ENCODE measurements around the gene SERINC1.

The SERINC1 gene

DNA sequence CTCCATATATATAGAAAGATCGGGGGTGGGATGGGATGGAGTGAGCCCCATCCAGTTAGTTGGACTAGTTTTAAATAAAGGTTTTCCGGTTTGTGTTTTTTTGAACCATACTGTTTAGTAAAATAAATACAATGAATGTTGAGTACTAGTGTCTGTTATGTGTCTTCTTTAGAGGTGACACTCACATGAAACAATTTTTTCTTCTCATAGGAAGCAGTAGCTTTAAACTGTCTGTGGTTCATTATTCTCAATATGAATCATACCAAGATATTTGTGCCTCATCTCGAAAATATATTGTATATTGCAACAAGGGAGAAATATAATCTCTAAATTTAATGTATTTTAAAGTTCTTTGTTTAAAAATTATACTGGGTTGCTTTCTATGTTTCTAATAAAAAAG lies 38.8 kb downstream of the SERINC1 start:
- no peak for DNase-seq (ENCODE audit: low read depth in 2 of 2)

DNA sequence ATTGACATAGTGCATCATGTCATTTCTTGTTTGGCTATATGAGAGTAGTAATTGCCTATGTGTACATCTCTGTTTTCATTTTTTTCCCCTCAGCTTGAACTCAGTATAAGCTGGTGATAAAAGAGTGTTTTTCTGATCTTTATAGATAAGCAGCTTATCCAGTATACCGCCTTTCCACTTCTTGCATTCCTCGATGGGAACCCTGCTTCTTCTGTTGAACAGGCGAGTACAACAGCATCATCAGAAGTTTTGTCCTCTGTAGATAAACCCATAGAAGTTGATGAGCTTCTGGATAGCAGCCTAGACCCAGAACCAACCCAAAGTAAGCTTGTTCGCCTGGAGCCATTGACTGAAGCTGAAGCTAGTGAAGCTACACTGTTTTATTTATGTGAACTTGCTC lies 39.8 kb downstream of the SERINC1 start:
- DNase-seq (ENCODE audit: low read depth in 2 of 2), result no peak

DNA sequence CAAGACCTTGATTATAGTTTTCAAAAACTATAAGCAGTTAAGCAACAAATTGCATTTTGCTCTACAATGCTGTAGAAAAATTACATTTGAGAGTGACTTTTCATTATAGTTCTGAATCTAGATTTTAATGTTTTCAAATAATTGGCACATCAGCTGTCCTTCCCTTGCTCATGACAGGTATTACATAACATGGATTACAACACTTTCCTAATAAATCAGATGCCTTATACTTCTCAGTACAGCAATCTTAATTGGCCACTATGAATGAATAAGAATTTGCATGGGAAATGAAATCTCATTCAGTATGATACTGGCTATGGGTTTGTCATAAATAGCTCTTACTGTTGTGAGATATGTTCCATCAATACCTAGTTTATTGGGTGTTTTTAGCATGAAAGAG lies 42.3 kb downstream of the SERINC1 start:
- DNase-seq (ENCODE audit: low read depth in 2 of 2), result no peak

DNA sequence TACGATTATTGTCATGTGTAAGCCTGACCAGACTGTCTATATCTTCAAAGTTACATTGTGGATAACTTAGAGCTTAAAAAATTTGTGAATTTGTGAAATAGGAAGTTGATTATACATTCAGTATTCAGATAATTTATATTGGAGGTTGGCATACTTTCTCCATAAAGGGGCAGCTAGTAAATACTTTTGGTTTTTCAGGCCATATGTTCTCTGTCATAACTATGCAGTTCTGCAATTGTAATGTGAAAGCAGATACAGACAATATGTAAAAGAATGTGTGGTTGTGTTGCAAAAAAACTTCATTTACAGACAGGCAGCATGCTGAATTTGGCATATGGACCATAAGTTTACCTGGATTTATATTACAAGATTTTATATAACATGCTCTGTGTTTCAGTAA lies 42.8 kb downstream of the SERINC1 start:
- no peak for DNase-seq (ENCODE audit: low read depth in 2 of 2)

DNA sequence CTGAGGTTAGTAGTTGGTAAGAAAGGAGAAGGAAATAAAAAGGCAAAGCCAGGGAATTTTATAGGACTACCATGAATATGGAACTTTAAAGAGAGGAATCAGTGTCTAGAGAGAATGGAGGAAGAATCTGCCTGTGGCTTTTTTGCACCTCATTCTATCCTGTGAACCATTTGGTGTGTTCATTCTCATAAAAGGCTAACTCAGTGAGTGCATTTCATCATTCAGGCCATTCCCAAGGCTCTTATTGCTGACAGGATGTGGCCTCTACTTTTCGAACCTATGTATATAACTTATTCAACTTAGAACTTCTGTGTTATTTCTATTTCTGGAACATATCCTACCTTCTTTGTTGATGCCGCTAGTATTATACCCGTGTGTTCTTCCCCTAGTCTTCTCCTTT lies 45.0 kb downstream of the SERINC1 start:
- DNase-seq (ENCODE audit: low read depth in 2 of 2), result no peak

DNA sequence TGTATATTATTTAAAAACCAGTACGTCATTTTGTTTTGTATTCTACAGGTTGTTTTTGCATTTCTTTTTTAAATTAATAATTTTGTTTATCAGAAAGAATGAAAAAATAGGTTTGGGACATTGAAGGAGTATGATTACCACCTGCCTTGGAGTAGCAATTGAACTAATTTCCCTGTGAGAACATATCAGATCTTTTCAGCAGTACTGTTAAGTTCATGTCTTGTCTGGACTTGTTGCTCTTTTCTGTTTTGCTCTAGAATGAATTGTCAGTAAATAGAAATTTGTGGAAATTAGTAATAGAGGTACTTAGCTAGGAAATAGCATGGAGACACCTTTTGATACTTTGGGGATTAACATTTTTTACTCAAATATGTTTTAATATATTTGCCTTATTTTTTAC lies 47.9 kb downstream of the SERINC1 start:
- DNase-seq (ENCODE audit: low read depth in 2 of 2), result no peak

DNA sequence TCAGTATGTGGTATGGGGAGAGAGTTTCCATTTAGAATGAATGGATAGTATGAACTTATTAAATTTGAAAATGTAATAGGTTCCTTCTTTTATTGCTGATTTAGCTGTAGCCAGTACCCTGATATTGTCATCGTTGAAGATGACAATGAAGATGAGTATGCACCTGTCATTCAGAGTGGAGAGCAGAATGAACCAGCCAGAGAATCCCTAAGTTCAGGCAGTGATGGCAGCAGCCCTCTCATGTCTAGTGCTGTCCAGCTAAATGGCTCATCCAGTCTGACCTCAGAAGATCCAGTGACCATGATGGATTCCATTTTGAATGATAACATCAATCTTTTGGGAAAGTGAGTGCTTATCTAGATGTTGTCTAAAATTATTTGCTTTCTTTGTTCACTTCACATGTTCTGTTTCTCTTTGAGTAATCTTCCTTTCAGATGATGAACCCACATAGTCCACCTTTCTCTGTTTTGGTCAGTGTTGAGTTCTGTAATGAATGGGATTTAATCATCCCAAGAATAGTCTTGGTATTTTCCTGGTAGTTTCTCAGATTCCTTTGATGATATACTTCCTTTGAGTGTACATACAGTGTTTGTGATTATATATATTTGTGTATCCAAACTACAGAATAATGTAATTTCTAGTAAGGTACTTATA lies 48.9 kb downstream of the SERINC1 start:
- no peak for DNase-seq (ENCODE audit: low read depth in 2 of 2)

DNA sequence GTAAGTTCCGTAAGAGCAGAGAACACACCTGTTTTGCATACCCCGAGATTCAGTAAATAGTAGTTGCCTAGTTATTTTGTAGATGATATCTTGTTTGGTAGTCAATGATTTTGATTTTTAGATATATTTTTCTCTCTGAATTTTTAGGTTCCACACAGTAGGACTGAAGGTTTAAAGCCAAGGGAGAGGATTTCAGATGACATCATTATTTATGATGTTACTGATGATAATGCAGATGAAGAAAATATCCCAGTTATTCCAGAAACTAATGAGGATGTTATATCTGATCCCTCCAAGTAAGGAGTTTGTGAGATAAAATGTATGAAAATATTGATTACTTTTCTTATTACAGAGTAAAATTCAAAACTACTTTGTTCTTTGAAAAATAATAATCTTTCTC lies 49.6 kb downstream of the SERINC1 start:
- DNase-seq (ENCODE audit: low read depth in 2 of 2), result no peak

DNA sequence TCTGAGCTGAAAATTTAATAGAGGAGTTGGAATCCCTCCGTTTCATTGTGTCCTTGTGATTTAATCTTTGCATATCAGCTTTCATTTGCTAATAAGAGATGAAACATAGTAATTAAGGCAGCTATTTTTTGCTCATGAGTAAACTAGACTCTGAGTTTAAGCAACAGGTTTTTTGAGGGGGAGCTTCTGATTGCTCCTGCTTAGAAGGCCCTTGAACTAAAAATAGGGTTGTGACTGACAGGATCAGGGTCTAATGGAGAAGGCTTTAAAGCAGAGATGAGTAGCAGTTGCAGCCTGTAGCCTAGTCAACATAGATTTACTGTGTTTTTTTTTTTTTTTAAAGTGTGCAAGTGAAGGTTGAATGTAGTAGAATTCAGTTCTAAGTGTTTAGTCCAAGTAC lies 54.8 kb downstream of the SERINC1 start:
- no peak for DNase-seq (ENCODE audit: low read depth in 2 of 2)

DNA sequence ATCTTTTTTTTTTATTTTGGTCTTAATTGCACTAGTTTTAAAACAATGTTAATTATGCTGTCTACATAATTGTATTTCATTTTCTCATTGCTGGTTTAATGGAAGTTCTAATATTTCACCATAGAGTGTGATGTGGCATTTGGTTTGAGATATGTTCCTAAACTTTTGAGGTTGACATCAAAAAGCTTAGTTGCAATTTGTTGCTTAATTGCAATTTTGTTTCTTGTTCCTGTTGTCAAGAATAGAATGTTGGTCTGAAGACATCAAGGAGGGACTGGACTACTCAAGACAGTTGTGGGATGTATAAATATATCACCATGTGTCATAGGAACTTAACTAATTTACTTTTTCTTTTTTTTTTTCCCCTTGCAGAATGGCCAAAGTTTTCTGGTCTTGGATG lies 59.6 kb downstream of the SERINC1 start:
- DNase-seq (ENCODE audit: low read depth in 2 of 2), result no peak

DNA sequence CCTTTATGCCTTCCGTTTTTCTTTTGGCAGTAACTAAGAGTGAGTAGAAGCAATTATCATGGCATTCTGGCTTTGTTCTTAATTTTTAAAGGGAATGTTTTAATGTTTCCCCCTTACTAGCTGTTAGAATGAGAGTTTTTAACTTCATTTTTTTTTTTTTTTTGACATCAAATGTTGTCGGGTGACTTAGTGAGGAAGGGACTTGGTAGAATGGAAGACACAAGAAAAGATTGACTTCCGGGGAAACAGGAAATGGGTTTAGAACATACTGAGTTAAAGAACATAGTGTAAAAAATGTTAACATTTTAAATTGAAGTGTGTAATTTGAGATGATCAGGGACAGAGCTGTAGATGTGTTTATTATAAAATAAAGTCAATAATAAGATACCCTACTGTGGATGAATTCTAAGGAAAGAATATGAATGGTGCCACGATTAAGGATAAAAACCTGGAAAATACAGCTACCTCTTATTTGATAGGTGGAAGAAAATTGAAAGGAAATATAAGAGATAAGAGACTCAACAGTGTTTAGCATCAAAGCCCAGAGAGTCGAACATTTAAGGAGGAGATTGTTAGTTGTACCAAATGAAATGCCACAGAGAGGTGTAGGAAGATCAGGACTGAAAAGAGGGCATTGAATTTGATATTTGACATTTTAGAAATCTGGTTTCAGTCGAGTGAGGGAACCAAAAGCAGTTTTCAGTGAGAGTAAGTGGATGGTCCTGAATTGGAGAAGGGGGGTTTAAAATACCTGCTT lies 62.7 kb downstream of the SERINC1 start:
- no peak for DNase-seq (ENCODE audit: low read depth in 2 of 2)

DNA sequence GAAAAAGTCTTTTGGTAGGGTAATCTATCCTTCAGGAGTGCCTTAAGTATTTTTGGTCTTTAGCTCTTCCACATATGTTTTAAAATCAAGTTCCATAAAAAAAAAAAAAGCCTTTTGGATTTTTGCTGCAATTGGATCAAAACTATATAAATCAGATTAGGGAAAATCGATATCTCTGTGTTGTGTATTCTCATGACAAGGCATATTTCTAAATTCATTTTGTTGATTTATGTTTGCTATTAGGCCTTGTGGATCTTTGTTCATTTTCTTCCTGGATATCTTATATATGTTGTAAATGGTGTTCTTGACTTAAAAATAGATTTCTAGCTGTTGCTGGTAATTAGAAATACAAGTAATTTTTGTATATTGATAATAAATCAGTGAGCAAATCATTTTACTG lies 63.4 kb downstream of the SERINC1 start:
- no peak for DNase-seq (ENCODE audit: low read depth in 2 of 2)

DNA sequence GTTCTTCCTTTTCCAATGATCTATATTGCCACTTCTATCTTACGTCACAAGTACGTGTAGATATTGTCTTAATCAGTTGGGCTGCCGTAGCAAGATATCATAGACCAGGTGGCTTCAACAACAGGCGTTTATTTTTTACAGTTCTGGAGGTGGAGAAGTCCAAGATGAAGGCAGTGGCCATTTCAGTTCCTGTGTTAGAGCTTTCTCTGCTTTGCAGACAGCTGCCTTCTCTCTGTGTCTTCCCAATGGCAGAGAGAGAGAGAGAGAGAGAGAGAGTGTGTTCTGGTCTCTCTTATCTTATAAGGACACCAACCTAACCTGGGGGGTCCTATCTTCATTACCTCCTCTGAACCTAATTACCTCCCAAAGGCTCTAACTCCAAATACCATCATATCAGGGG lies 63.9 kb downstream of the SERINC1 start:
- no peak for DNase-seq (ENCODE audit: low read depth in 2 of 2)

DNA sequence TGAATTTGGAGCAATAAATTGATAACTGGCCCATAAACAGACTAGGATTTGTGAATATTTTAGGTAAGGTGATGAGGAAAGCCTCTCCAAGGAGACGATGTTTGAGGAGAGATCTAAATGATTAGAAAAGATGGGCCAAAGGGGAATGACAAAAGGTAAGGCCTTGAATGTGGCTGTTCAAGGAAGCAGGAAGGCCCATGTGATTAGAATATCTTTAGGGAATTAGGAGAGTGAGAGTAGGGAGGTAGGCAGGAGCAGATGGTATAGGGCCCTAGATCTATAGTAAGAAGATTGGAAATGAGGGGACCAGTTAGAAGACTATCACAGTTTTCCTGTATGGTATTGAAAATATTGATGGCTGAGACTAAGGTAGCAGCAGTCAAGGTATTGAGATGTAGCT lies 65.4 kb downstream of the SERINC1 start:
- DNase-seq (ENCODE audit: low read depth in 2 of 2), result no peak

DNA sequence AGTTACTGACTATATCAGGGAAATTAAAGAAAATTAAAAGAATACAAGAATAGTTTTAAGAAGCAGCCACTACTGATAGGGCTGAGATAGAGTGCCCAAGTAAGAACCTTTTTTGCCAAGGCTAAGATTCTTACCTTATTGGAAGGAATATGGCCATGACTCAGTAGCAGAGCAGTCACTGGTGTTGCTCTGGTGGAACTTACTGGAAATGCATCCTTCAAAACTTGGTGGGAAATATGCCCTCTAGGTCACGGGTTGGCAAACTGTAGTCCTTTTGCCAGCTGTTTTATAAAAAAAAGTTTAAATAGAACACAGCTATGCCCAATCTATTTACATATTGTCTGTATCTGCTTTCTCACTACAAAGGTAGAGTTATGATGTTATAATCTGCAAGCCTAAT lies 66.2 kb downstream of the SERINC1 start:
- no peak for DNase-seq (ENCODE audit: low read depth in 2 of 2)

DNA sequence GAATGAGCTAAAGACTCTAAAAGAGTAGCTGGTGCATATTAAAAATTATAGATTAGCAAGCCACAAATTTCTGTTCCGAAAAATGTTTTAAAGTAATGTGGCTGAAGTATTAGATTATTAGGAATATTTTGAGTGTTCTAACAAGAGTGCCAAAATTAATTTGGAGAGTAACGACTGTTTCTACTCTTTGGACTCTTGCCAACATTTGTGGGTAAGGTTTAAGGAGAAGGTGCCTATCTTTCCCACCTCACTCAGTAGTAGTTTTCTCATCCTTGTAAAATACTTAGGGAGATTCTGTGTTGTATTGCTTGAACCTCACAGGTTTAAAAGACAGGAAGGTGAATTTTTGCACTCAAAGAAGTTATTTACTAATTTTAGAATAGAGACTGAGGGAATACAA lies 67.2 kb downstream of the SERINC1 start:
- no peak for DNase-seq (ENCODE audit: low read depth in 2 of 2)

DNA sequence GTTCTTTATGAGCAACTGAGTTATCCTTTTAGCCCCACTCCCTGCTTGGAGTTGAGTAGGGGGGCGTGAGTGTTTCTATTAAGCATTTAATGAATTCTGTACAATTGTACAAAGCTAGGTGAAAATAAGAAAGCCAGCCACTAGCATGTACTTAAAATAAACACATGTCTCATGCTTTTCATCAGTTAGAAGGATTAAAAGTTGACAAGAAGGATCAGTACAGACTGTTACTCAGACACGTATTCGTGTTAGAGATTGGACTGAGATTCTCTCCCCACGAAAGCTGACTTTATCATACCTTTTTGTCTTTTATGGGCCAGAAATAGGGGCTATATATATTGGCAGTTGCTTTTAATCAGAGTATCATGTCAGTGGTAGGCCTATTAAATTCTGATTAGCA lies 70.5 kb downstream of the SERINC1 start:
- DNase-seq (ENCODE audit: low read depth in 2 of 2), result no peak

DNA sequence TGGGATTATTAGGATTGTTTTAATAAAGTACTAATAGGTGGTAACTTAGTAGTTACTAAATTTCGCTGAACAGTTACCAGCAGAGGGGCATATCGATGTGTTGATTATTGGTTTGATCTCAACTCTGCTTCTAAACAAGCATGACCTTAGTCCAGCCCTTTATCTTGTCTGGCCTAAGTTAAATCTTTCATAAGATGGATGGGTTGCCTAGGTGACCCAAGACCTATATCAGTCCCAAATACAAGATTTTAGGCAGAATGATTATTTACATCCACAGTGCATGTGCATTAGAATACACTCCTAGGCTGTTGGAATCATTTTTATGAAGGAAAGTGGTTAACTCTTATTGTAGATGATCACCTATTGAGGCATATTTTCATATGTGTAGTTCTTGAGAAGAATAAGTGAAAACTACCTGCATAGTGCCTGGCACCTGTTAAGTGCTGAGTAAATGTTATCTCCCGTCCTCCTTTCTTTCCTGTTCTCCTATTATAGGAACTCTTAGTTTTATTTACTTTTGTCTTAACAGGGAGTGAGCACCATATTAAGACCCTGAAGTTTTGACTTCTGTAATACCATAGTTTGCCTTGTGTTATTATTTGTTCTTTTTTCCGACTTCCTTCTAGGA lies 71.0 kb downstream of the SERINC1 start:
- no peak for DNase-seq (ENCODE audit: low read depth in 2 of 2)

DNA sequence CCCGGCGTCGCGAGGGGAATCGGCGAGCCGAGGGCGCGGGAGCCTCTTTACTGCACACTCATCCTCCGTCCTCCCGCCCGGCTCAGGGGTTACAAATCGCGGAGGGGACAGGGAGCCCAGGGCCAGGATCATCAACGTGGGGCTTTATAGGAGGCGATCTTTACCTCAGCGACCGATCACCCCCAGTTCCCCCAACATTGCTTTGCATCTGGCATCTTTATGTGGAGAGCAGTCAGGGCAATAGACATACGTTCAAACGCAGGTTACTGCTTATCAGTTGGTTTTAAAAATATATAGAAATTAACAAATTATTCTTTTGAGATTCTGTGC lies 71.5 kb downstream of the SERINC1 start:
- DNase-seq (ENCODE audit: low read depth in 2 of 2), result no peak

DNA sequence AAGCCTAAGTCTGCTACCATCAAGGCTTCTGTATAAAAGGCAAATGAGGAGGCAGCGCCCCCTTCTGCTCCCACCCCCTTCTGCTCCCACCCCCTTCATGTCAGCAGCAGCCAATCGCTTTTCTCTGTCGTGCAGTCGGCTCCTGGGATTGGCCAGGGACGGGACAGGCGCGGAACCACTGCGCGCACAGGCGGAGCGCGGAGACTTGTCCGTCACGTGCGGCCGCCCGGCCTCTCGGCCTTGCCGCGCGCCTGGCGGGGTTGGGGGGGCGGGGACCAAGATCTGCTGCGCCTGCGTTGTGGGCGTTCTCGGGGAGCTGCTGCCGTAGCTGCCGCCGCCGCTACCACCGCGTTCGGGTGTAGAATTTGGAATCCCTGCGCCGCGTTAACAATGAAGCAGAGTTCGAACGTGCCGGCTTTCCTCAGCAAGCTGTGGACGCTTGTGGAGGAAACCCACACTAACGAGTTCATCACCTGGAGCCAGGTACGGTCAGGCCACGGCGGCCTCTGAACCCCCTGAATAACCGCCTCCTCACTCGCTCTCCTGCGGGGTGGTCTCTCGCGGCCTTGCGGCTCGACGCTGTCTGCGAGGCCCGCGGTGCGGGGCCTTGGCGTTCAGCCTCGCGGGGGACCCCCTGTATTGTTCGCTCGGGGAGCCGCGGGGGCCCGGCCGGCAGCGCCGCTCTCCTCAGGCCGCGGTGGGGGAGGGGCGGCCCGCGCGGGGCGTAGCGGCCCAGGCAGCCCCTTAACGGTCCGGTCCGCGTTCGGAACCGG lies 72.1 kb downstream of the SERINC1 start, which contains the start of gene HSF2:
Gene HSF2 (plus strand): TSS at position 305 of the 773 bp plus-strand sequence. CDS start 86 bp downstream, at position 391.
- peak; percentile 67 to 81 for DNase-seq (ENCODE audit: low read depth in 2 of 2)

DNA sequence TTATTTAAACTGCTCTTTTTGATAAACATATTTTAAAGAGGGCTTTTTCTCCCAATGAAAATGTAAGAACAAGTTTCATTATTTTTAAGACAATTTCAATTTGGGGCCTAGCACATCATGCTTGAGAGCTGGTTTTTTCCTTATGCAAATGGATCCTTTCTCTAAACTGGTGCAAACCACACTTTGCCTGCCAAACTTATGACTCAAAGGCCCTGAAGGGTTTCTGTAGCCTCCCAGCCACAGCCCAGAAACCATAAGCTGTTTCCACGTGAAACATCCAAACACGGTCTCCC lies 72.6 kb downstream of the SERINC1 start:
- no peak for DNase-seq (ENCODE audit: low read depth in 2 of 2)

DNA sequence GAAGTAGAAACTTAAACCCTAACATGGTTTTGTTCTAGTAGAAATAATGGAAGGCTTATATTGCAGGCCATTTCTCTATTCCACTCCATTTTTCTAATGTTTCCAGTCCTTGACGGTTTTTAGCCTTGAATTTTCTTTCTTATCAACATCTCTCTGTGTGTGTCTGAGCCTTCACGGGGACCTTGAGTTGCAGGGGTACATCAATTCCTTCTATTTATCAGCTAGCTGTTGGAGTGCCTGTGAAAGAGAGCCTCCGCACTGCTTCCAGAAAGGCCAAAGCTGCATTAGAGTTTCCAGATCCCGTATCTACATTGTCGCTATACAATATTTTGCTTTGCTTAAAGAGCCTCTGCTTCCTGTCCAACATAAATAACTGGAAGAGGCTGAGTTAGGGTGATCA lies 77.6 kb downstream of the SERINC1 start:
- no peak for DNase-seq (ENCODE audit: low read depth in 2 of 2)
